HL-60/S4 treated with phorbol 12-myristate 13-acetate at 8.2 ng/mL for 4 days and 3 days (cell line): ENCODE data around the gene LRP10.

Source experiments
- in situ Hi-C: fragments of 300-500 bp; cut with MboI; formaldehyde crosslinking; loops from 2 replicates; pipeline ENCODE4 v1.15.0; 2022; ENCODE audit warnings: low sequenced_read_pairs

LRP10 gene

GRCh38 chr14:22860377-22860776 is 11.2 kb upstream of the LRP10 start:
- in situ Hi-C loops: loop anchor here (10.0 kb wide), 1 partner anchor 206 kb away; no protein-coding TSS in a partner anchor

- in situ Hi-C loops: loop anchor here (10.0 kb wide), 1 partner anchor 207 kb away; no protein-coding TSS in a partner anchor
Observed at GRCh38 chr14:22861651-22862050, 9.9 kb upstream of the LRP10 start.

- in situ Hi-C loops: loop anchor here (10.0 kb wide), 1 partner anchor 210 kb away; no protein-coding TSS in a partner anchor
Observed at GRCh38 chr14:22864979-22865378, 6.6 kb upstream of the LRP10 start.

- in situ Hi-C loops: loop anchor here (10.0 kb wide), 1 partner anchor 211 kb away; no protein-coding TSS in a partner anchor
Observed at GRCh38 chr14:22865424-22866405, 5.8 kb upstream of the LRP10 start.

GRCh38 chr14:22866874-22867273 is 4.7 kb upstream of the LRP10 start:
- in situ Hi-C loops: loop anchor here (10.0 kb wide), 1 partner anchor 212 kb away; no protein-coding TSS in a partner anchor

- in situ Hi-C loops: no loop called here
Observed at GRCh38 chr14:22870811-22871223, 723 bp upstream of the LRP10 start.

- in situ Hi-C loops: no loop called here
Observed at GRCh38 chr14:22872033-22872832, 693 bp downstream of the LRP10 start.

GRCh38 chr14:22872833-22873520 is 1.4 kb downstream of the LRP10 start:
- in situ Hi-C loops: no loop called here

GRCh38 chr14:22875003-22875747 is 3.6 kb downstream of the LRP10 start:
- in situ Hi-C loops: no loop called here

GRCh38 chr14:22875748-22876319 is 4.3 kb downstream of the LRP10 start:
- in situ Hi-C loops: no loop called here

- in situ Hi-C loops: no loop called here
Observed at GRCh38 chr14:22877000-22877501, 5.5 kb downstream of the LRP10 start.

GRCh38 chr14:22878271-22879246 is 7.0 kb downstream of the LRP10 start:
- in situ Hi-C loops: no loop called here

GRCh38 chr14:22882064-22882463 is 10.5 kb downstream of the LRP10 start:
- in situ Hi-C loops: no loop called here

GRCh38 chr14:22882529-22883172 is 11.1 kb downstream of the LRP10 start:
- in situ Hi-C loops: no loop called here

GRCh38 chr14:22883173-22883976 is 11.8 kb downstream of the LRP10 start, which contains the start of gene REM2:
Gene REM2 (plus strand): TSS chr14:22883222. CDS start chr14:22883288, 66 bp downstream.
- in situ Hi-C loops: no loop called here

GRCh38 chr14:22884076-22884737 is 12.7 kb downstream of the LRP10 start:
- in situ Hi-C loops: no loop called here
